HepG2 (cell line): ENCODE measurements around the gene IL22RA1. TPM values are rescaled to one million over a fixed set of nuclear protein-coding genes. Genes with fewer than 3 reads are reported as not detected.

Experiments used
- ATAC-seq: fragments of 200-7000 bp; cut with Tn5 transposase; 3 replicates; pipeline ENCODE4 v1.9.1; 2020; ENCODE audit warnings: mild to moderate bottlenecking, moderate library complexity
- BruUV-seq: library from RNA; stranded (reverse); fragments of 400-500 nt; replicated peaks from 2 replicates; lab custom pipeline; 2021; lab: Mats Ljungman, UMichigan
- CTCF ChIA-PET: fragments of 300-600 bp; formaldehyde crosslinking; extraction: SDS; loops from one replicate; lab custom pipeline; 2021; ENCODE audit warnings: low total read pairs, inconsistent platforms, low intra/inter-chr PET ratio; lab: Yijun Ruan, JAX
- POLR2A ChIA-PET: fragments of 350-600 bp; sonication (Branson Sonifier 250); formaldehyde crosslinking; loops from one replicate; lab custom pipeline; 2020; ENCODE audit warnings: antibody characterized with exemption, inconsistent platforms; lab: Yijun Ruan, JAX
- DNase-seq: peaks from one replicate; pipeline ENCODE4 v3.0.0-alpha.2; 2015; ENCODE audit warnings: low spot score
- FAIRE-seq: peaks from 3 replicates; lab custom pipeline; 2011; peaks lifted over from hg19 to GRCh38; lab: Jason Lieb, UNC
- H2AFZ ChIP-seq: one replicate; pipeline ENCODE4 v1.6.1; 2011; ENCODE audit warnings: low read length, inconsistent platforms
- H3K27ac ChIP-seq: fragments of 300-600 bp; 3 replicates; pipeline ENCODE4 v1.8.0; 2011; ENCODE audit warnings: mixed run types, mild to moderate bottlenecking, mixed read lengths, low read length, inconsistent platforms; ENCODE audit not compliant: insufficient read depth; ENCODE audit errors: extremely low read length
- H3K27me3 ChIP-seq, 2 experiments: fragments of 200-600 bp in 1 of 2; 2 replicates in 1 of 2; 3 replicates in 1 of 2; pipeline versions ENCODE4 v1.6.0 to v1.8.0; 2011; ENCODE audit warnings: low read length in 2 of 2, mild to moderate bottlenecking in 2 of 2, moderate library complexity in 2 of 2, inconsistent platforms in 1 of 2; ENCODE audit not compliant: insufficient read depth in 2 of 2, control insufficient read depth in 1 of 2
- H3K36me3 ChIP-seq, 2 experiments: fragments of 200-600 bp in 1 of 2; replicated peaks in 1 of 2; 2 replicates in 1 of 2; 3 replicates in 1 of 2; pipeline versions ENCODE4 v1.5.1 to v1.8.0; 2011; ENCODE audit warnings: low read length in 2 of 2, inconsistent platforms in 1 of 2; ENCODE audit not compliant: insufficient read depth in 2 of 2, control insufficient read depth in 1 of 2
- H3K4me1 ChIP-seq: 2 replicates; pipeline ENCODE4 v1.5.1; 2012; ENCODE audit warnings: low read length, inconsistent platforms; ENCODE audit not compliant: insufficient read depth
- H3K4me2 ChIP-seq: 2 replicates; pipeline ENCODE4 v1.6.0; 2011; ENCODE audit warnings: low read depth, low read length, inconsistent platforms
- H3K4me3 ChIP-seq, 3 experiments: fragments of 200-600 bp in 1 of 3; sonication (generic), shearing (Covaris generic) in 1 of 3; replicated peaks in 1 of 3; 2 replicates each; pipeline ENCODE4 v1.5.1; 2011 to 2016; ENCODE audit warnings: low read length in 3 of 3, inconsistent platforms in 2 of 3, low read depth in 2 of 3, mild to moderate bottlenecking in 2 of 3, control low read depth in 1 of 3, mixed read lengths in 1 of 3; ENCODE audit not compliant: insufficient read depth in 1 of 3
- H3K79me2 ChIP-seq: one replicate; pipeline ENCODE4 v1.6.1; 2011; ENCODE audit warnings: low read length, inconsistent platforms; ENCODE audit not compliant: insufficient read depth
- H3K9ac ChIP-seq: 2 replicates; pipeline ENCODE4 v1.6.0; 2011; ENCODE audit warnings: mild to moderate bottlenecking, low read depth, low read length, inconsistent platforms; ENCODE audit not compliant: insufficient read depth
- H3K9me3 ChIP-seq: 2 replicates; pipeline ENCODE4 v1.5.1; 2012; ENCODE audit warnings: mild to moderate bottlenecking, low read length
- H4K20me1 ChIP-seq: 2 replicates; pipeline ENCODE4 v1.6.0; 2011; ENCODE audit warnings: inconsistent platforms, mild to moderate bottlenecking, low read length, moderate library complexity; ENCODE audit not compliant: insufficient read depth
- ADNP ChIP-seq: sonication (generic); formaldehyde crosslinking; IDR thresholded peaks from 2 replicates; pipeline ENCODE4 v1.4.0; 2020; ENCODE audit warnings: missing genetic modification reagents
- CAMTA2 ChIP-seq: sonication (generic); formaldehyde crosslinking; IDR thresholded peaks from 2 replicates; pipeline ENCODE4 v1.4.0; 2020; ENCODE audit warnings: mild to moderate bottlenecking, missing genetic modification reagents, borderline replicate concordance
- CC2D1A ChIP-seq: sonication (generic); formaldehyde crosslinking; IDR thresholded peaks from 2 replicates; pipeline ENCODE4 v1.8.1; 2023; ENCODE audit warnings: mild to moderate bottlenecking, missing genetic modification reagents
- GZF1 ChIP-seq: sonication (generic); formaldehyde crosslinking; IDR thresholded peaks from 2 replicates; pipeline ENCODE4 v1.5.1; 2020; ENCODE audit warnings: mild to moderate bottlenecking, missing genetic modification reagents
- HINFP ChIP-seq: sonication (generic); formaldehyde crosslinking; IDR thresholded peaks from 2 replicates; pipeline ENCODE4 v1.4.0; 2020; ENCODE audit warnings: low read depth, mild to moderate bottlenecking, missing genetic modification reagents
- NFIB ChIP-seq: sonication (generic); formaldehyde crosslinking; IDR thresholded peaks from 2 replicates; pipeline ENCODE4 v1.9.0; 2021; ENCODE audit warnings: missing genetic modification reagents, mild to moderate bottlenecking, borderline replicate concordance
- SKI ChIP-seq: fragments of 450-650 bp; IDR thresholded peaks from one replicate; pipeline ENCODE4 v1.6.1; 2018; ENCODE audit warnings: mild to moderate bottlenecking; ENCODE audit not compliant: partially characterized antibody
- SOX6 ChIP-seq, 2 experiments: fragments of 450-650 bp in 1 of 2; sonication (generic) in 1 of 2; formaldehyde crosslinking in 1 of 2; IDR thresholded peaks; 2 replicates each; pipeline versions ENCODE4 v1.4.0 to v1.6.1; 2017 to 2020; ENCODE audit warnings: antibody characterized with exemption in 1 of 2, mild to moderate bottlenecking in 1 of 2, missing genetic modification reagents in 1 of 2
- ZC3H13 ChIP-seq: sonication (generic); formaldehyde crosslinking; IDR thresholded peaks from 2 replicates; pipeline ENCODE4 v1.8.1; 2023; ENCODE audit warnings: mild to moderate bottlenecking, missing genetic modification reagents, moderate library complexity
- ZNF335 ChIP-seq: sonication (generic); formaldehyde crosslinking; IDR thresholded peaks from 2 replicates; pipeline ENCODE4 v1.4.0; 2020; ENCODE audit warnings: missing genetic modification reagents
- ZNF337 ChIP-seq: sonication (generic); formaldehyde crosslinking; IDR thresholded peaks from 2 replicates; pipeline ENCODE4 v1.5.1; 2020; ENCODE audit warnings: missing genetic modification reagents, low read depth, mild to moderate bottlenecking, borderline replicate concordance
- ZNF460 ChIP-seq: sonication (generic); formaldehyde crosslinking; IDR thresholded peaks from 2 replicates; pipeline ENCODE4 v1.5.1; 2020; ENCODE audit warnings: missing genetic modification reagents, mild to moderate bottlenecking, borderline replicate concordance
- ZNF564 ChIP-seq: sonication (generic); formaldehyde crosslinking; IDR thresholded peaks from 2 replicates; pipeline ENCODE4 v1.8.1; 2023; ENCODE audit warnings: mild to moderate bottlenecking, missing genetic modification reagents
- WGBS: methylation state at CpG from one replicate; pipeline ENCODE4 v1.1.6; 2017; ENCODE audit warnings: low lambda C conversion rate; 5-methylcytosine and 5-hydroxymethylcytosine counted together
- in situ Hi-C: cut with HindIII; loops from 2 replicates; pipeline ENCODE4 v1.10.0; 2017; ENCODE audit warnings: low pct_unique_long_range_greater_than_20kb; ENCODE audit not compliant: extremely low pct_ligation_motif_present
- intact Hi-C: fragments of 100-400 bp; cut with micrococcal nuclease; formaldehyde crosslinking; loops from one replicate; pipeline ENCODE4 v1.10.0; 2022; ENCODE audit not compliant: unreplicated experiment
- polyA plus RNA-seq, 8 experiments: library from polyadenylated mRNA; depleted of rRNA in 3 of 8; stranded (reverse) in 7 of 8; unstranded in 1 of 8; fragments of >200 nt; fragmentation: Illumina TruSeq in 4 of 8; extraction: Trizol in 4 of 8; gene quantifications; 2 replicates each; pipeline versions ENCODE4 v1.2.1 to v1.2.3, GENCODE V29; 2011 to 2016; ENCODE audit warnings: low read depth in 4 of 8, missing spikeins in 1 of 8, mixed read lengths in 1 of 8; ENCODE audit not compliant: insufficient read depth in 1 of 8
- total RNA-seq, 5 experiments: library from RNA; depleted of rRNA; stranded (reverse); fragments of >200 nt; fragmentation: Illumina TruSeq; extraction: Trizol; gene quantifications; 2 replicates each; pipeline ENCODE4 v1.2.3, GENCODE V29; 2016; ENCODE audit warnings: low read depth in 1 of 5
- TF ChIP-seq, protein P1 (sequence below): sonication (generic); formaldehyde crosslinking; conservative IDR thresholded peaks from 2 replicates; pipeline ENCODE4 v1.4.0; 2020; ENCODE audit warnings: missing genetic modification reagents
- TF ChIP-seq, protein P2 (sequence below): sonication (generic); formaldehyde crosslinking; IDR thresholded peaks from 2 replicates; pipeline ENCODE4 v1.8.0; 2022; ENCODE audit warnings: mild to moderate bottlenecking, missing genetic modification reagents, borderline replicate concordance

IL22RA1 gene
- total and polyA plus RNA-seq, 2 of the 13 experiments (the other 11 are each of a cell fraction or from before 2014, with no cell fraction given): 4.4 to 10.2 TPM

- WGBS: 93% methylated on average over 2 of the region's 13 CpGs
- ChIA-PET CTCF (no interaction called here), POLR2A (no interaction called here)
- Histone ChIP-seq H3K27me3 (no peaks in the 10 kb centered on the region), H3K9me3 (no peaks in the 10 kb centered on the region), H3K79me2 (no peaks in the 10 kb centered on the region), H3K36me3 (peaks cover 5 to 8% of the 10 kb centered on the region in 2 experiments; a peak in 3 of 5 replicates), H3K27ac (no peak overlapping the region), H3K4me2 (no peak overlapping the region), H3K4me1 (peaks cover 20% of the 10 kb centered on the region), H2AFZ (no peak overlapping the region), H4K20me1 (0 out of 2 replicates have a peak, but pooled peaks cover 2% of the 10 kb centered on the region), H3K4me3 (no peak overlapping the region)
- FAIRE-seq: no peak
- no peak for DNase-seq
- intact Hi-C loops: no loop called here
- no TSS peak for BruUV-seq
- ATAC-seq: no peak
- no peak for TF ChIP-seq ZNF564 (CRISPR knock-in tag)
- TF ChIP-seq CC2D1A (CRISPR knock-in tag): no peak
- TF ChIP-seq, protein P1, sequence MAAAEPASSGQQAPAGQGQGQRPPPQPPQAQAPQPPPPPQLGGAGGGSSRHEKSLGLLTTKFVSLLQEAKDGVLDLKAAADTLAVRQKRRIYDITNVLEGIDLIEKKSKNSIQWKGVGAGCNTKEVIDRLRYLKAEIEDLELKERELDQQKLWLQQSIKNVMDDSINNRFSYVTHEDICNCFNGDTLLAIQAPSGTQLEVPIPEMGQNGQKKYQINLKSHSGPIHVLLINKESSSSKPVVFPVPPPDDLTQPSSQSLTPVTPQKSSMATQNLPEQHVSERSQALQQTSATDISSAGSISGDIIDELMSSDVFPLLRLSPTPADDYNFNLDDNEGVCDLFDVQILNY (CRISPR knock-in tag): no peak
- no peak for TF ChIP-seq ZNF335
- no peak for TF ChIP-seq ZNF337 (CRISPR knock-in tag)
- TF ChIP-seq ZNF460 (CRISPR knock-in tag): no peak
- TF ChIP-seq NFIB: no peak
- TF ChIP-seq SKI: no peak
- TF ChIP-seq GZF1: no peak
- no peak for TF ChIP-seq ADNP (CRISPR knock-in tag)
- no peak for TF ChIP-seq SOX6 (IDR thresholded peaks at IDR 0.05)
- TF ChIP-seq SOX6 (CRISPR knock-in tag; IDR thresholded peaks at IDR 0.05): no peak
- TF ChIP-seq CAMTA2 (CRISPR knock-in tag): no peak
- no peak for TF ChIP-seq HINFP (CRISPR knock-in tag)
- TF ChIP-seq, protein P2, sequence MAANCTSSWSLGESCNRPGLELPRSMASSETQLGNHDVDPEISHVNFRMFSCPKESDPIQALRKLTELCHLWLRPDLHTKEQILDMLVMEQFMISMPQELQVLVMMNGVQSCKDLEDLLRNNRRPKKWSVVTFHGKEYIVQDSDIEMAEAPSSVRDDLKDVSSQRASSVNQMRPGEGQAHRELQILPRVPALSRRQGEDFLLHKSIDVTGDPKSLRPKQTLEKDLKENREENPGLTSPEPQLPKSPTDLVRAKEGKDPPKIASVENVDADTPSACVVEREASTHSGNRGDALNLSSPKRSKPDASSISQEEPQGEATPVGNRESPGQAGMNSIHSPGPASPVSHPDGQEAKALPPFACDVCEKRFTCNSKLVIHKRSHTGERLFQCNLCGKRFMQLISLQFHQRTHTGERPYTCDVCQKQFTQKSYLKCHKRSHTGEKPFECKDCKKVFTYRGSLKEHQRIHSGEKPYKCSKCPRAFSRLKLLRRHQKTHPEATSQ (CRISPR knock-in tag): no peak
- TF ChIP-seq ZC3H13: no peak
- TF ChIP-seq, all 625 proteins: peak for 0
- no peak overlapping the region for H3K9ac ChIP-seq
- in situ Hi-C loops: no loop called here
These were observed 50.9 kb downstream of the IL22RA1 start for GRCh38 chr1:24091971-24092482.
